ENCODE results near the gene GALT. TPM values are rescaled to one million over a fixed set of nuclear protein-coding genes. Genes with fewer than 3 reads are reported as not detected.
A peak's percentile ranks its signal among the peaks of the same experiment; 100 is the strongest.

GALT gene
- total RNA-seq, result 34.1 and 36.7 TPM in 2 replicates

- peak within 1 kb of the TSS; percentile 90 for H3K4me3 ChIP-seq (ENCODE audit: low read depth, low read length)
- peak; percentile 48 for TF ChIP-seq CTCF (IDR thresholded peaks at IDR 0.05; ENCODE audit: insufficient read depth, low read depth, low read length)
- peak; percentile 87 for DNase-seq (ENCODE audit: low read depth)
Observed at GRCh38 chr9:34646211-34647083, at the start of gene GALT. TSS of gene GALT (plus strand) at chr9:34646675. CDS start at chr9:34646705, 30 bp downstream.

- no peak for TF ChIP-seq CTCF (IDR thresholded peaks at IDR 0.05; ENCODE audit: insufficient read depth, low read depth, low read length)
- DNase-seq (ENCODE audit: low read depth), result no peak
- no peak overlapping the region for H3K4me3 ChIP-seq (ENCODE audit: low read depth, low read length)
Observed at GRCh38 chr9:34599546-34599945, 46.9 kb upstream of the GALT start.

DNA sequence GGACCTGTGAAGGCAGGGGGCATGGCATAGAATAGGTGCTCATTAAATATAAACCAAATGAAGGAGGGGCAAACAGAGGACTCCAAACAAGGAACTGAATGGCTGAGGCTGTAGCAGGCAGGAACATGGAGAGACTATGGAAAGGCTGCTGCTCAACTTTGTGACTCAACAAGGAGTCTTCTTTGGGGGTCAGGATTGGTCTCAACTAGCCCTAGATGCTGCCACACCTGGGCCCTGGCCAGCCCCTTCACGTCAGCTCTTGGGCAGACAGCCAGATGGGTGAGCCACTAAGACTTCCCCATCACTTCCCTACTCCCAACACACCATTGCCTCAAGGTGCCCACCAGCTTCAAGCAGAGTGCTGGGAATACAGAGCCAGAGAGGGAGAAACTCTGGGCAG is 45.6 kb upstream of the GALT start:
- no peak for DNase-seq (ENCODE audit: low read depth)
- no peak for TF ChIP-seq CTCF (IDR thresholded peaks at IDR 0.05; ENCODE audit: insufficient read depth, low read depth, low read length)
- H3K4me3 ChIP-seq (ENCODE audit: low read depth, low read length), result no peak overlapping the region

GRCh38 chr9:34601937-34602573 is 44.4 kb upstream of the GALT start:
- no peak for TF ChIP-seq CTCF (IDR thresholded peaks at IDR 0.05; ENCODE audit: insufficient read depth, low read depth, low read length)
- H3K4me3 ChIP-seq (ENCODE audit: low read depth, low read length), result no peak overlapping the region
- no peak for DNase-seq (ENCODE audit: low read depth)

DNA sequence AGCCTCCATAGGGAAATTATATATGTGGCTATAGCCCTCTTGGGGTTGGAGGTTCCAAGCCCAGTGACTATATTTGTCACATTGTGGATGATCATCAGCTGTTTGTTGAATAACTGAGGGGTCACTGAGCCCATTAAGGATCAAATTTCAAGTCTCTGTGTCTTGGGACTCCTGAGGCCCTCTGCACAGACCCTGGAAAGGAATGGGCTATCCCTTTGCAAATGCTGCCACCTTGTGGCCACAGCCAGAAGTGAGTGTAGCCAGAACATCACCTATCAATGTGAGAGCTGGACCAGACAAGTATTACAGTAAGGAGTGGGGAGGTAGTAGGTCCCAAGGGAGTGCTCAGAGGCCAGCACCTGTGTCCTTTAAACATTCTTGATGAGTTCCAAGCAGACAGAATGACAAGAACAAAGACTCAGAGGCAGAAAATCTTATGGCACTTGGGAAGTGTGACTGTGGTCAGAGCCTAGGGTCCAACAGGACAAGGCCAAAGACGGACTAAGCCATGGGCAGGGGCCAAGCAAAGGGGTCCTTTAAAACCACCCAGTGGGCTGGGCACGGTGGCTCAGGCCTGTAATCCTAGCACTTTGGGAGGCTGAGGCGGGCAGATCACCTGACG is 42.8 kb upstream of the GALT start:
- peak; percentile 93 for TF ChIP-seq CTCF (IDR thresholded peaks at IDR 0.05; ENCODE audit: insufficient read depth, low read depth, low read length)
- H3K4me3 ChIP-seq (ENCODE audit: low read depth, low read length), result no peak overlapping the region
- DNase-seq (ENCODE audit: low read depth), result peak; percentile 71

DNA sequence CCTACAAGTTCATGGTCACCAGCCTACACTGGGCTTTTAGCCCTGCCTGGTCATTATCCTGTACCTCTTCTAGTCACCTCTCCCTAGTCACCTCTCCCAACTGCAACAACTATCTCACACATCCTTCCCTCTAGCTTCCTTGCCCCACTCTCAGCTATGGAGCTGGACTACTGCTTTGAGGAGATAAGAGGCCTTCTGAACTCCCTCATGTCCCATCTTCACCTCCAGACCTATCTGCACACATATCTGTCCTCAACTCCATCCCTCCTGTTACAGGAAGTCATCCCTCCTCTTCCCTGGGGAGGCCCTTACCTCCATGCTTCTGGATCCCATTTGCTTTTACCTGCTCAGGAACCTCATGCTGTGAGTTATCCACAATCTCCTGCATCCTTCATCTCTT is 40.3 kb upstream of the GALT start:
- no peak overlapping the region for H3K4me3 ChIP-seq (ENCODE audit: low read depth, low read length)
- no peak for DNase-seq (ENCODE audit: low read depth)
- no peak for TF ChIP-seq CTCF (IDR thresholded peaks at IDR 0.05; ENCODE audit: insufficient read depth, low read depth, low read length)
